Gastroesophageal sphincter (tissue), 4 donors: Measurements from ENCODE around the gene ECEL1. TPM values are rescaled to one million over a fixed set of nuclear protein-coding genes. Genes with fewer than 3 reads are reported as not detected.

Experiments used
- ATAC-seq: fragments of 150-250 bp; one replicate; pipeline ENCODE4 v1.9.1; 2016; ENCODE audit warnings: mild to moderate bottlenecking, moderate library complexity
- H3K27ac ChIP-seq, 4 donors: fragments of 200-600 bp; sonication (generic) in 3 of 4; 1 replicate in 3 of 4; 2 replicates in 1 of 4; pipeline ENCODE4 v1.5.1; 2016 to 2019
- H3K27me3 ChIP-seq: fragments of 200-600 bp; sonication (generic); one replicate; pipeline ENCODE4 v1.5.1; 2019
- H3K36me3 ChIP-seq, 2 donors: fragments of 200-600 bp; sonication (generic); one replicate each; pipeline ENCODE4 v1.5.1; 2019; ENCODE audit warnings: control low read depth in 1 of 2
- H3K4me1 ChIP-seq, 3 donors: fragments of 200-600 bp; sonication (generic); 1 replicate in 2 of 3; 2 replicates in 1 of 3; pipeline ENCODE4 v1.5.1; 2016 to 2019; ENCODE audit warnings: control low read depth in 2 of 3
- H3K4me3 ChIP-seq, 2 donors: fragments of 200-600 bp; sonication (generic); one replicate each; pipeline ENCODE4 v1.5.1; 2019; ENCODE audit warnings: mild to moderate bottlenecking in 1 of 2, moderate library complexity in 1 of 2
- H3K9me3 ChIP-seq, 3 donors: fragments of 200-600 bp; sonication (generic); one replicate each; pipeline ENCODE4 v1.5.1; 2017 to 2019; ENCODE audit warnings: control low read depth in 2 of 3
- CTCF ChIP-seq, 4 experiments: fragments of 200-600 bp in 2 of 4; fragments of 450-650 bp in 2 of 4; sonication (generic) in 1 of 4; IDR thresholded peaks; one replicate each; pipeline ENCODE4 v1.5.1; 2017 to 2019; ENCODE audit warnings: antibody characterized with exemption in 4 of 4, mild to moderate bottlenecking in 2 of 4, moderate library complexity in 2 of 4
- EP300 ChIP-seq: sonication (generic); formaldehyde crosslinking; IDR thresholded peaks from one replicate; pipeline ENCODE4 v1.6.1; 2017; ENCODE audit warnings: antibody characterized with exemption, mild to moderate bottlenecking
- POLR2A ChIP-seq, 2 donors: fragments of 450-650 bp; IDR thresholded peaks; one replicate each; pipeline ENCODE4 v1.6.1; 2017; ENCODE audit warnings: antibody characterized with exemption in 2 of 2, mild to moderate bottlenecking in 2 of 2, moderate library complexity in 1 of 2
- POLR2AphosphoS5 ChIP-seq: sonication (generic); formaldehyde crosslinking; IDR thresholded peaks from one replicate; pipeline ENCODE4 v1.6.1; 2017; ENCODE audit warnings: antibody characterized with exemption
- WGBS, 2 donors: methylation state at CpG; one replicate each; pipeline ENCODE4 v1.1.5; 2018; ENCODE audit warnings: low coverage in 1 of 2; 5-methylcytosine and 5-hydroxymethylcytosine counted together
- total RNA-seq, 4 donors: library from RNA; depleted of rRNA; stranded (reverse); fragments of >200 nt; gene quantifications; one replicate each; pipeline ENCODE4 v1.1.0, GENCODE V29; 2016

ECEL1 gene
- total RNA-seq, 4 donors from 2014 or later, result 1.1 to 1.4 TPM; not detected in 2

- Histone ChIP-seq H3K27me3 (peaks cover 42% of the 10 kb centered on the region), H3K4me1 (no peaks in the 10 kb centered on the region), H3K27ac (no peak overlapping the region), H3K36me3 (no peaks in the 10 kb centered on the region), H3K9me3 (no peaks in the 10 kb centered on the region), H3K4me3 (no peak overlapping the region)
- no peak for ATAC-seq
- 46 to 95% methylated on average over 2 to 4 of the region's 6 CpGs for WGBS, 2 donors
- TF ChIP-seq CTCF (IDR thresholded peaks at IDR 0.05) (no peak), POLR2A (IDR thresholded peaks at IDR 0.05) (no peak), POLR2AphosphoS5 (no peak), EP300 (no peak)
Measured at GRCh38 chr2:232465061-232465460, 22.6 kb downstream of the ECEL1 start.

- Histone ChIP-seq H3K27me3 (peaks cover 42% of the 10 kb centered on the region), H3K9me3 (no peaks in the 10 kb centered on the region), H3K27ac (no peak overlapping the region), H3K36me3 (no peaks in the 10 kb centered on the region), H3K4me3 (no peak overlapping the region), H3K4me1 (no peaks in the 10 kb centered on the region)
- no CpG with 5 or more reads among the region's 3 CpGs for WGBS, 2 donors
- TF ChIP-seq POLR2A (IDR thresholded peaks at IDR 0.05), result no peak
- no peak for TF ChIP-seq EP300
- no peak for TF ChIP-seq POLR2AphosphoS5
- ATAC-seq, result no peak
Measured at GRCh38 chr2:232464544-232464885, 23.1 kb downstream of the ECEL1 start.

GRCh38 chr2:232463701-232464543 lies 23.7 kb downstream of the ECEL1 start:
- 91 to 95% methylated on average over 7 to 9 of the region's 18 CpGs for WGBS, 2 donors
- Histone ChIP-seq H3K27ac (no peak overlapping the region), H3K9me3 (no peaks in the 10 kb centered on the region), H3K4me1 (no peaks in the 10 kb centered on the region), H3K4me3 (no peak overlapping the region), H3K27me3 (peaks cover 44% of the 10 kb centered on the region), H3K36me3 (no peaks in the 10 kb centered on the region)
- no peak for ATAC-seq
- TF ChIP-seq POLR2A (IDR thresholded peaks at IDR 0.05) (no peak), POLR2AphosphoS5 (no peak)

- H3K36me3 ChIP-seq, result no peaks in the 10 kb centered on the region
- no peaks in the 10 kb centered on the region for H3K4me1 ChIP-seq
- no peak overlapping the region for H3K4me3 ChIP-seq
- H3K27me3 ChIP-seq, result peaks cover 60% of the 10 kb centered on the region
- H3K9me3 ChIP-seq, result no peaks in the 10 kb centered on the region
- no peak for TF ChIP-seq CTCF (IDR thresholded peaks at IDR 0.05)
- TF ChIP-seq POLR2A (IDR thresholded peaks at IDR 0.05), result no peak
- TF ChIP-seq EP300, result no peak
- TF ChIP-seq POLR2AphosphoS5, result no peak
- ATAC-seq, result no peak
- WGBS, 2 donors, result 56 to 60% methylated on average over 1 to 2 of the region's 2 CpGs
- H3K27ac ChIP-seq, result no peak overlapping the region
Measured at GRCh38 chr2:232460171-232460570, 27.5 kb downstream of the ECEL1 start.

- no peaks in the 10 kb centered on the region for H3K9me3 ChIP-seq
- no CpG with 5 or more reads among the region's 11 CpGs for WGBS, 2 donors
- H3K4me3 ChIP-seq, result no peak overlapping the region
- peaks cover 56% of the 10 kb centered on the region for H3K27me3 ChIP-seq
- ATAC-seq, result no peak
- H3K27ac ChIP-seq, result no peak overlapping the region
- H3K4me1 ChIP-seq, result no peaks in the 10 kb centered on the region
- no peaks in the 10 kb centered on the region for H3K36me3 ChIP-seq
- no peak for TF ChIP-seq POLR2A (IDR thresholded peaks at IDR 0.05)
- no peak for TF ChIP-seq POLR2AphosphoS5
- no peak for TF ChIP-seq CTCF (IDR thresholded peaks at IDR 0.05)
- no peak for TF ChIP-seq EP300
Measured at GRCh38 chr2:232459419-232460035, 28.1 kb downstream of the ECEL1 start.
